Stomach (tissue), 4 donors: ENCODE data around the gene ITPKC.
A peak's percentile ranks its signal among the peaks of the same experiment; 100 is the strongest.

ENCODE experiments used
- CTCF ChIP-seq, 7 experiments: fragments of 450-650 bp in 4 of 7; fragments of 200-600 bp in 3 of 7; sonication (generic) in 3 of 7; IDR thresholded peaks; one replicate each; pipeline ENCODE4 v1.5.1; 2016 to 2019; ENCODE audit warnings: antibody characterized with exemption in 7 of 7, control low read depth in 2 of 7, mild to moderate bottlenecking in 1 of 7
- EP300 ChIP-seq: sonication (generic); formaldehyde crosslinking; IDR thresholded peaks from one replicate; pipeline ENCODE4 v1.6.1; 2017; ENCODE audit warnings: antibody characterized with exemption
- POLR2A ChIP-seq, 4 donors: fragments of 450-650 bp; IDR thresholded peaks; one replicate each; pipeline ENCODE4 v1.6.1; 2016; ENCODE audit warnings: antibody characterized with exemption in 4 of 4, control low read depth in 2 of 4, mild to moderate bottlenecking in 1 of 4, moderate library complexity in 1 of 4
- POLR2AphosphoS5 ChIP-seq, 3 donors: sonication (generic); formaldehyde crosslinking; IDR thresholded peaks; one replicate each; pipeline ENCODE4 v1.6.1; 2016; ENCODE audit warnings: antibody characterized with exemption in 3 of 3

GRCh38 chr19:40721936-40722661, 5.2 kb downstream of the ITPKC start:
- TF ChIP-seq POLR2AphosphoS5 (IDR thresholded peaks at IDR 0.05) (peak in 1 of 3 donors; percentile 7), POLR2A (IDR thresholded peaks at IDR 0.05) (no peak), CTCF (IDR thresholded peaks at IDR 0.05) (no peak), EP300 (no peak)
